SK-N-SH treated with all-trans-retinoic acid at 6 μM for 48 hours (cell line): Measurements from ENCODE around the gene SC5D.

Experiments used
- ATAC-seq: fragments of 200-7000 bp; cut with Tn5 transposase; 3 replicates; pipeline ENCODE4 v1.9.1; 2020; ENCODE audit warnings: mild to moderate bottlenecking, moderate library complexity
- ARNTL ChIP-seq: fragments of 450-650 bp; formaldehyde crosslinking; IDR thresholded peaks from 2 replicates; pipeline ENCODE4 v1.5.0; 2020; ENCODE audit warnings: low read depth, mild to moderate bottlenecking, moderate library complexity, borderline replicate concordance
- BACH2 ChIP-seq: fragments of 250-450 bp; sonication (Bioruptor Pico); IDR thresholded peaks from 2 replicates; pipeline ENCODE4 v1.9.0; 2021; ENCODE audit warnings: mild to moderate bottlenecking, borderline replicate concordance
- CSDC2 ChIP-seq: fragments of 250-450 bp; sonication (Bioruptor Pico); IDR thresholded peaks from 2 replicates; pipeline ENCODE4 v1.5.0; 2020; ENCODE audit warnings: mild to moderate bottlenecking, moderate library complexity
- ISL1 ChIP-seq: fragments of 250-450 bp; sonication (Bioruptor Pico); IDR thresholded peaks from 2 replicates; pipeline ENCODE4 v2.1.2; 2022; ENCODE audit warnings: mild to moderate bottlenecking, moderate library complexity
- OSR1 ChIP-seq: fragments of 250-450 bp; sonication (Bioruptor Pico); IDR thresholded peaks from 2 replicates; pipeline ENCODE4 v1.8.0; 2022; ENCODE audit warnings: moderate library complexity, mild to moderate bottlenecking, inconsistent platforms
- SNAI2 ChIP-seq: fragments of 250-450 bp; sonication (Bioruptor Pico); IDR thresholded peaks from 2 replicates; pipeline ENCODE4 v1.5.0; 2020; ENCODE audit warnings: mild to moderate bottlenecking, moderate library complexity
- TCF4 ChIP-seq: fragments of 250-450 bp; sonication (Bioruptor Pico); IDR thresholded peaks from 2 replicates; pipeline ENCODE4 v1.8.0; 2021; ENCODE audit warnings: mild to moderate bottlenecking, moderate library complexity, borderline replicate concordance
- TOX ChIP-seq: fragments of 250-450 bp; sonication (Bioruptor Pico); IDR thresholded peaks from 2 replicates; pipeline ENCODE4 v1.8.0; 2021; ENCODE audit warnings: mild to moderate bottlenecking, moderate library complexity, borderline replicate concordance
- ZC3H10 ChIP-seq: fragments of 250-450 bp; sonication (Bioruptor Pico); IDR thresholded peaks from 2 replicates; pipeline ENCODE4 v1.5.1; 2021; ENCODE audit warnings: mild to moderate bottlenecking, moderate library complexity
- ZFP3 ChIP-seq: fragments of 250-450 bp; sonication (Bioruptor Pico); IDR thresholded peaks from 2 replicates; pipeline ENCODE4 v1.5.0; 2020; ENCODE audit warnings: mild to moderate bottlenecking, moderate library complexity
- ZFP30 ChIP-seq: fragments of 450-650 bp; formaldehyde crosslinking; IDR thresholded peaks from 2 replicates; pipeline ENCODE4 v1.5.0; 2022; ENCODE audit warnings: mild to moderate bottlenecking, moderate library complexity
- ZNF70 ChIP-seq: fragments of 450-650 bp; formaldehyde crosslinking; IDR thresholded peaks from 2 replicates; pipeline ENCODE4 v1.5.0; 2020; ENCODE audit warnings: mild to moderate bottlenecking, moderate library complexity
- ZNF8 ChIP-seq: fragments of 450-650 bp; formaldehyde crosslinking; IDR thresholded peaks from 2 replicates; pipeline ENCODE4 v1.5.0; 2020; ENCODE audit warnings: mild to moderate bottlenecking, moderate library complexity
- TF ChIP-seq, protein P1 (sequence below): fragments of 250-450 bp; sonication (Bioruptor Pico); IDR thresholded peaks from 2 replicates; pipeline ENCODE4 v1.8.0; 2021; ENCODE audit warnings: low read depth, mild to moderate bottlenecking, moderate library complexity, borderline replicate concordance
- TF ChIP-seq, protein P2 (sequence below): fragments of 250-450 bp; sonication (Bioruptor Pico); IDR thresholded peaks from 2 replicates; pipeline ENCODE4 v1.8.0; 2020; ENCODE audit warnings: mild to moderate bottlenecking, moderate library complexity, borderline replicate concordance
- TF ChIP-seq, protein P3 (sequence below): fragments of 250-450 bp; sonication (Bioruptor Pico); IDR thresholded peaks from 2 replicates; pipeline ENCODE4 v1.5.0; 2020; ENCODE audit warnings: mild to moderate bottlenecking, moderate library complexity

The SC5D gene

GRCh38 chr11:121354192-121354591 lies 61.6 kb downstream of the SC5D start:
- no peak for ATAC-seq
- TF ChIP-seq BACH2 (CRISPR knock-in tag) (no peak), TCF4 (no peak), OSR1 (no peak), SNAI2 (CRISPR knock-in tag) (no peak), ZFP30 (CRISPR knock-in tag) (no peak), ARNTL (CRISPR knock-in tag) (no peak), ZC3H10 (CRISPR knock-in tag) (no peak), ZFP3 (no peak), ISL1 (no peak)

- TF ChIP-seq, protein P1, sequence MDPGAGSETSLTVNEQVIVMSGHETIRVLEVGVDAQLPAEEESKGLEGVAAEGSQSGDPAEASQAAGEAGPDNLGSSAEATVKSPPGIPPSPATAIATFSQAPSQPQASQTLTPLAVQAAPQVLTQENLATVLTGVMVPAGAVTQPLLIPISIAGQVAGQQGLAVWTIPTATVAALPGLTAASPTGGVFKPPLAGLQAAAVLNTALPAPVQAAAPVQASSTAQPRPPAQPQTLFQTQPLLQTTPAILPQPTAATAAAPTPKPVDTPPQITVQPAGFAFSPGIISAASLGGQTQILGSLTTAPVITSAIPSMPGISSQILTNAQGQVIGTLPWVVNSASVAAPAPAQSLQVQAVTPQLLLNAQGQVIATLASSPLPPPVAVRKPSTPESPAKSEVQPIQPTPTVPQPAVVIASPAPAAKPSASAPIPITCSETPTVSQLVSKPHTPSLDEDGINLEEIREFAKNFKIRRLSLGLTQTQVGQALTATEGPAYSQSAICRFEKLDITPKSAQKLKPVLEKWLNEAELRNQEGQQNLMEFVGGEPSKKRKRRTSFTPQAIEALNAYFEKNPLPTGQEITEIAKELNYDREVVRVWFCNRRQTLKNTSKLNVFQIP (CRISPR knock-in tag), result no peak
- TF ChIP-seq ZNF8 (CRISPR knock-in tag) (no peak), CSDC2 (no peak), TOX (CRISPR knock-in tag) (no peak), OSR1 (no peak), ZFP30 (CRISPR knock-in tag) (no peak), ZC3H10 (CRISPR knock-in tag) (no peak), ZNF70 (CRISPR knock-in tag) (no peak)
- TF ChIP-seq, protein P2, sequence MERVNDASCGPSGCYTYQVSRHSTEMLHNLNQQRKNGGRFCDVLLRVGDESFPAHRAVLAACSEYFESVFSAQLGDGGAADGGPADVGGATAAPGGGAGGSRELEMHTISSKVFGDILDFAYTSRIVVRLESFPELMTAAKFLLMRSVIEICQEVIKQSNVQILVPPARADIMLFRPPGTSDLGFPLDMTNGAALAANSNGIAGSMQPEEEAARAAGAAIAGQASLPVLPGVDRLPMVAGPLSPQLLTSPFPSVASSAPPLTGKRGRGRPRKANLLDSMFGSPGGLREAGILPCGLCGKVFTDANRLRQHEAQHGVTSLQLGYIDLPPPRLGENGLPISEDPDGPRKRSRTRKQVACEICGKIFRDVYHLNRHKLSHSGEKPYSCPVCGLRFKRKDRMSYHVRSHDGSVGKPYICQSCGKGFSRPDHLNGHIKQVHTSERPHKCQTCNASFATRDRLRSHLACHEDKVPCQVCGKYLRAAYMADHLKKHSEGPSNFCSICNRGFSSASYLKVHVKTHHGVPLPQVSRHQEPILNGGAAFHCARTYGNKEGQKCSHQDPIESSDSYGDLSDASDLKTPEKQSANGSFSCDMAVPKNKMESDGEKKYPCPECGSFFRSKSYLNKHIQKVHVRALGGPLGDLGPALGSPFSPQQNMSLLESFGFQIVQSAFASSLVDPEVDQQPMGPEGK, result no peak
- TF ChIP-seq, protein P3, sequence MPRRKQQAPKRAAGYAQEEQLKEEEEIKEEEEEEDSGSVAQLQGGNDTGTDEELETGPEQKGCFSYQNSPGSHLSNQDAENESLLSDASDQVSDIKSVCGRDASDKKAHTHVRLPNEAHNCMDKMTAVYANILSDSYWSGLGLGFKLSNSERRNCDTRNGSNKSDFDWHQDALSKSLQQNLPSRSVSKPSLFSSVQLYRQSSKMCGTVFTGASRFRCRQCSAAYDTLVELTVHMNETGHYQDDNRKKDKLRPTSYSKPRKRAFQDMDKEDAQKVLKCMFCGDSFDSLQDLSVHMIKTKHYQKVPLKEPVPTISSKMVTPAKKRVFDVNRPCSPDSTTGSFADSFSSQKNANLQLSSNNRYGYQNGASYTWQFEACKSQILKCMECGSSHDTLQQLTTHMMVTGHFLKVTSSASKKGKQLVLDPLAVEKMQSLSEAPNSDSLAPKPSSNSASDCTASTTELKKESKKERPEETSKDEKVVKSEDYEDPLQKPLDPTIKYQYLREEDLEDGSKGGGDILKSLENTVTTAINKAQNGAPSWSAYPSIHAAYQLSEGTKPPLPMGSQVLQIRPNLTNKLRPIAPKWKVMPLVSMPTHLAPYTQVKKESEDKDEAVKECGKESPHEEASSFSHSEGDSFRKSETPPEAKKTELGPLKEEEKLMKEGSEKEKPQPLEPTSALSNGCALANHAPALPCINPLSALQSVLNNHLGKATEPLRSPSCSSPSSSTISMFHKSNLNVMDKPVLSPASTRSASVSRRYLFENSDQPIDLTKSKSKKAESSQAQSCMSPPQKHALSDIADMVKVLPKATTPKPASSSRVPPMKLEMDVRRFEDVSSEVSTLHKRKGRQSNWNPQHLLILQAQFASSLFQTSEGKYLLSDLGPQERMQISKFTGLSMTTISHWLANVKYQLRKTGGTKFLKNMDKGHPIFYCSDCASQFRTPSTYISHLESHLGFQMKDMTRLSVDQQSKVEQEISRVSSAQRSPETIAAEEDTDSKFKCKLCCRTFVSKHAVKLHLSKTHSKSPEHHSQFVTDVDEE (CRISPR knock-in tag), result no peak
- no peak for ATAC-seq
These were observed 63.8 kb downstream of the SC5D start for GRCh38 chr11:121356357-121356756.
